KMS-11 (cell line): Measurements from ENCODE around the gene DAB2IP.

ENCODE experiments used
- H2AFZ ChIP-seq: fragments of 200-600 bp; sonication (generic); 2 replicates; pipeline ENCODE4 v1.6.1; 2016; ENCODE audit warnings: antibody characterized with exemption, mixed run types, low read depth
- H3K27ac ChIP-seq: fragments of 200-600 bp; sonication (generic); 2 replicates; pipeline ENCODE4 v1.6.1; 2016; ENCODE audit warnings: mild to moderate bottlenecking, mixed run types
- H3K27me3 ChIP-seq: fragments of 200-600 bp; sonication (generic); 2 replicates; pipeline ENCODE4 v1.6.1; 2017; ENCODE audit warnings: mild to moderate bottlenecking, low read depth, mixed run types, moderate library complexity; ENCODE audit not compliant: insufficient read depth
- H3K36me3 ChIP-seq: fragments of 200-600 bp; sonication (generic); 2 replicates; pipeline ENCODE4 v1.6.1; 2017; ENCODE audit warnings: mild to moderate bottlenecking, mixed run types; ENCODE audit not compliant: insufficient read depth
- H3K4me1 ChIP-seq: fragments of 200-600 bp; sonication (generic); 2 replicates; pipeline ENCODE4 v1.6.1; 2016; ENCODE audit warnings: mild to moderate bottlenecking, low read depth, mixed run types; ENCODE audit not compliant: poor library complexity, severe bottlenecking
- H3K4me2 ChIP-seq: fragments of 200-600 bp; sonication (generic); 2 replicates; pipeline ENCODE4 v1.7.0; 2016; ENCODE audit warnings: mild to moderate bottlenecking, mixed run types
- H3K4me3 ChIP-seq: fragments of 200-600 bp; sonication (generic); IDR thresholded peaks from 2 replicates; pipeline ENCODE4 v1.6.1; 2017; ENCODE audit warnings: low read depth, low read length, mixed read lengths; ENCODE audit not compliant: insufficient read depth
- H3K79me2 ChIP-seq: fragments of 200-600 bp; sonication (generic); 2 replicates; pipeline ENCODE4 v1.6.1; 2016; ENCODE audit warnings: low read depth, mixed run types; ENCODE audit not compliant: insufficient read depth
- H3K9ac ChIP-seq: fragments of 200-600 bp; sonication (generic); 2 replicates; pipeline ENCODE4 v1.6.1; 2016; ENCODE audit warnings: mild to moderate bottlenecking, mixed run types
- H4K20me1 ChIP-seq: fragments of 200-600 bp; sonication (generic); 2 replicates; pipeline ENCODE4 v1.6.1; 2016; ENCODE audit warnings: mild to moderate bottlenecking, mixed run types; ENCODE audit not compliant: insufficient read depth
- CTCF ChIP-seq: fragments of 200-600 bp; sonication (generic); conservative IDR thresholded peaks from 2 replicates; pipeline ENCODE4 v1.6.1; 2017; ENCODE audit warnings: low read depth, mild to moderate bottlenecking, antibody characterized with exemption, low read length, moderate library complexity, mixed read lengths

DAB2IP gene

GRCh38 chr9:121619545-121620324 lies 31.7 kb upstream of the DAB2IP start:
- Histone ChIP-seq H3K4me1 (no peaks in the 10 kb centered on the region), H4K20me1 (no peaks in the 10 kb centered on the region), H3K4me2 (no peak overlapping the region), H3K79me2 (no peaks in the 10 kb centered on the region), H3K4me3 (no peak overlapping the region), H3K27ac (no peak overlapping the region), H3K27me3 (no peaks in the 10 kb centered on the region), H3K9ac (no peak overlapping the region), H2AFZ (no peak overlapping the region), H3K36me3 (no peaks in the 10 kb centered on the region)
- TF ChIP-seq CTCF = no peak

- TF ChIP-seq CTCF = no peak
- H3K4me1 ChIP-seq = no peaks in the 10 kb centered on the region
- H3K4me2 ChIP-seq = no peak overlapping the region
- no peaks in the 10 kb centered on the region for H3K79me2 ChIP-seq
- no peak overlapping the region for H3K9ac ChIP-seq
- H3K36me3 ChIP-seq = no peaks in the 10 kb centered on the region
- H3K4me3 ChIP-seq = no peak overlapping the region
- H2AFZ ChIP-seq = no peak overlapping the region
- H4K20me1 ChIP-seq = no peaks in the 10 kb centered on the region
- no peaks in the 10 kb centered on the region for H3K27me3 ChIP-seq
- no peak overlapping the region for H3K27ac ChIP-seq
These were observed 31.1 kb upstream of the DAB2IP start for GRCh38 chr9:121620325-121620673.

GRCh38 chr9:121620777-121621449 lies 30.5 kb upstream of the DAB2IP start:
- Histone ChIP-seq H3K27ac (no peak overlapping the region), H2AFZ (no peak overlapping the region), H3K4me1 (no peaks in the 10 kb centered on the region)

More at GRCh38 chr9:121620777-121621449, 30.5 kb upstream of the DAB2IP start:
- no peaks in the 10 kb centered on the region for H3K36me3 ChIP-seq
- no peak overlapping the region for H3K9ac ChIP-seq
- H3K27me3 ChIP-seq = no peaks in the 10 kb centered on the region
- no peak overlapping the region for H3K4me2 ChIP-seq
- H4K20me1 ChIP-seq = no peaks in the 10 kb centered on the region
- no peak overlapping the region for H3K4me3 ChIP-seq
- TF ChIP-seq CTCF = peak; percentile 63
- no peaks in the 10 kb centered on the region for H3K79me2 ChIP-seq
